Trophoblast cell (in vitro differentiated cells and primary cell): ENCODE measurements around the gene SETD3.

Experiments used
- DNase-seq, 2 donors: peaks; one replicate each; pipeline ENCODE4 v3.0.0-alpha.2; 2016
- H2AFZ ChIP-seq: 2 replicates; pipeline ENCODE4 v1.6.1; 2013; ENCODE audit warnings: low read length, moderate library complexity, mild to moderate bottlenecking; ENCODE audit not compliant: insufficient read depth, poor library complexity
- H2AK5ac ChIP-seq: 2 replicates; pipeline ENCODE4 v1.6.1; 2013; ENCODE audit warnings: mild to moderate bottlenecking, low read length
- H2BK120ac ChIP-seq: 2 replicates; pipeline ENCODE4 v1.6.1; 2013; ENCODE audit warnings: low read length, mild to moderate bottlenecking, moderate library complexity; ENCODE audit not compliant: insufficient read depth, poor library complexity
- H2BK12ac ChIP-seq: 2 replicates; pipeline ENCODE4 v1.6.1; 2013; ENCODE audit warnings: mild to moderate bottlenecking, low read length, moderate library complexity
- H2BK5ac ChIP-seq: 2 replicates; pipeline ENCODE4 v1.6.1; 2013; ENCODE audit warnings: low read length, low read depth, moderate library complexity, mild to moderate bottlenecking; ENCODE audit not compliant: poor library complexity
- H3K14ac ChIP-seq: 2 replicates; pipeline ENCODE4 v1.6.1; 2013; ENCODE audit warnings: mild to moderate bottlenecking, low read length
- H3K18ac ChIP-seq: 2 replicates; pipeline ENCODE4 v1.6.1; 2013; ENCODE audit warnings: mild to moderate bottlenecking, low read length
- H3K23ac ChIP-seq: 2 replicates; pipeline ENCODE4 v1.6.1; 2013; ENCODE audit warnings: low read length
- H3K27ac ChIP-seq: 2 replicates; pipeline ENCODE4 v1.5.1; 2013; ENCODE audit warnings: low read depth, mild to moderate bottlenecking, inconsistent platforms, low read length, moderate library complexity
- H3K27me3 ChIP-seq: 2 replicates; pipeline ENCODE4 v1.6.1; 2013; ENCODE audit warnings: inconsistent platforms, mild to moderate bottlenecking, low read length, moderate library complexity; ENCODE audit not compliant: insufficient read depth
- H3K36me3 ChIP-seq, 2 experiments: 1 replicate in 1 of 2; 2 replicates in 1 of 2; pipeline ENCODE4 v1.6.1; 2013; ENCODE audit warnings: low read length in 2 of 2, mild to moderate bottlenecking in 2 of 2, moderate library complexity in 1 of 2; ENCODE audit not compliant: insufficient read depth in 2 of 2, control insufficient read depth in 1 of 2
- H3K4ac ChIP-seq: 2 replicates; pipeline ENCODE4 v1.6.1; 2013; ENCODE audit warnings: low read depth, mild to moderate bottlenecking, low read length, moderate library complexity
- H3K4me1 ChIP-seq, 2 experiments: 1 replicate in 1 of 2; 2 replicates in 1 of 2; pipeline ENCODE4 v1.6.1; 2013; ENCODE audit warnings: low read length in 2 of 2, mild to moderate bottlenecking in 2 of 2, moderate library complexity in 1 of 2; ENCODE audit not compliant: insufficient read depth in 2 of 2, control insufficient read depth in 1 of 2
- H3K4me2 ChIP-seq: 2 replicates; pipeline ENCODE4 v1.6.1; 2013; ENCODE audit warnings: inconsistent platforms, mild to moderate bottlenecking, low read length, moderate library complexity
- H3K4me3 ChIP-seq: 2 replicates; pipeline ENCODE4 v1.5.1; 2013; ENCODE audit warnings: mild to moderate bottlenecking, low read depth, low read length, inconsistent platforms
- H3K79me1 ChIP-seq: one replicate; pipeline ENCODE4 v1.6.1; 2013; ENCODE audit warnings: low read length
- H3K79me2 ChIP-seq: 2 replicates; pipeline ENCODE4 v1.6.1; 2013; ENCODE audit warnings: low read length, mild to moderate bottlenecking; ENCODE audit not compliant: control insufficient read depth, insufficient read depth, poor library complexity
- H3K9ac ChIP-seq: 2 replicates; pipeline ENCODE4 v1.6.1; 2013; ENCODE audit warnings: mild to moderate bottlenecking, low read length
- H3K9me3 ChIP-seq: 2 replicates; pipeline ENCODE4 v1.6.1; 2013; ENCODE audit warnings: low read depth, mild to moderate bottlenecking, control low read depth, inconsistent platforms, low read length; ENCODE audit not compliant: insufficient read depth
- H4K12ac ChIP-seq: 2 replicates; pipeline ENCODE4 v1.6.1; 2013; ENCODE audit warnings: low read depth, mild to moderate bottlenecking, low read length, moderate library complexity
- H4K8ac ChIP-seq: 2 replicates; pipeline ENCODE4 v1.6.1; 2013; ENCODE audit warnings: low read depth, mild to moderate bottlenecking, low read length, moderate library complexity
- H4K91ac ChIP-seq: one replicate; pipeline ENCODE4 v1.6.1; 2013; ENCODE audit warnings: low read depth, mild to moderate bottlenecking, low read length, moderate library complexity
- WGBS: extraction: QIAGEN DNeasy Blood & Tissue Kit; methylation state at CpG from one replicate; pipeline ENCODE4 v1.1.7; 2013; ENCODE audit warnings: missing lambda C conversion rate; ENCODE audit not compliant: insufficient read length, insufficient coverage; ENCODE audit errors: extremely low coverage; 5-methylcytosine and 5-hydroxymethylcytosine counted together

SETD3 gene

DNA sequence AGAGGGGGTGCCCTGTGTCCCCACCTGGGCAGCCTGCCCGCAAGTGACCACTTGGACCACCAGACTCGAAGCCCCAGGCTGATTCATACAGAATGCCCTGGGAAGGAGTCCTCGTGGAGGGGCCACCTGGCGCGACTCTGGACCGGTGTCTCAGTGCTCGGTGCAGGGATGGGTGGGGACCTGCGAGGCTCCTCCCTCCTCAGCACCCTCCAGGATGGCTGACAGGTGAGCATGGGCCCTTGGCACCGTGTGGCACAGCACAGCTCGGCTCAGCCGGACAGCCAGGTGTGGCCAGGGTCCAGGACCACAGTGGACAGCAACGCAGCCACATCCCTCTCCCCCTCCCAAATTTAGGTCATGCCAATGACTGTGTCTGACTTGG, 45.0 kb upstream of the SETD3 start:
- H4K91ac ChIP-seq: no peak overlapping the region
- WGBS: no CpG with 5 or more reads among the region's 12 CpGs

DNA sequence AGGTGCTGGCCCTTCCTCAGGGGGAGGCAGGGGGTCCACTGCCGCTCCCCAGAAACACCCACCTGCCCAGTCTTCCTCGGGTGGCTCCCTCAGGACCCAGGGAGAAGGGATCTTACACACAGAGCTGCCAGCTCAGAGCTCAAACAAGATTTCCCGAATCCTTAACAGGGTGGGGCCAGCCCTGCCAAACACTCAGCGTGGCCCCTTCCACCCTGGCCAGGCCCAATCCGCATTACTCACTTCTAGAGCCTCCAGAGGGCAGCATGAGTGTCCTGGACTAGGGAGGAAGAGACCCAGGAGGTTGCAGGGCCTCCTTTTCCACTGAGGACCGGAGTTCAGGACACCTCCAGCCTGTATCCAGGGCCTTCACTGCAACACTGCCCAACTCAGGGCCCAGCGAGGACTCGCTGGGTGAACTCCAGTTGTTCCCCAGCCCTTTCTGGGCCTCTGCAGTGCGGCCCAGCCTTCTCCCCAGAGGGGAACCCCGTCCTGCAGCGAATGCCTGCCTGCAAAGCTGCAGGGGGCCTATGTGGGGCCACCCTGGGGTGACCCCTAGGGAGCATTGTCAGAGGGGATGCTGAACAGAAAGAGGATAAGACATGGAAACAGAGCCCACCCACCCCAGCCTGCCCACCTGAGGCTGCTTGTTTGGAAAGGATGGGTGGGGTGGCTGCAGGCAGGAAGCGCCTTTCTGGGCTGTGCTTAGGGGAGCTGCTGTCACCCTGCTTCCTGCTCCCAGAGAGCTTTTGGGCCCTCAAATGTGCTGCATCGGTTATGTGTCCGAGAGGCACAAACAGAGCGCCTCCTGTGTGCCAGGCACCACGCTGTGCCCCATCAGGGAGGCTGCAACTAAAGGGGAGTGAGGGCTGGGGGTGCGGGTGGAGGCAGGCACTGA, 44.4 kb upstream of the SETD3 start:
- no peak overlapping the region for H4K12ac ChIP-seq
- no peak overlapping the region for H3K4me2 ChIP-seq
- H3K14ac ChIP-seq: no peak overlapping the region
- no peaks in the 10 kb centered on the region for H3K79me1 ChIP-seq
- H3K18ac ChIP-seq: no peak overlapping the region
- H3K79me2 ChIP-seq: peaks cover 2% of the 10 kb centered on the region
- no peak overlapping the region for H3K27ac ChIP-seq
- H2BK120ac ChIP-seq: no peak overlapping the region
- no peak overlapping the region for H3K4ac ChIP-seq
- no peak overlapping the region for H3K9ac ChIP-seq
- no peak overlapping the region for H2BK12ac ChIP-seq
- H3K36me3 ChIP-seq: peaks cover 0 to 3% of the 10 kb centered on the region in 2 experiments
- no peak overlapping the region for H2AFZ ChIP-seq
- no peak overlapping the region for H3K23ac ChIP-seq
- no peak overlapping the region for H2BK5ac ChIP-seq
- H3K4me3 ChIP-seq: no peak overlapping the region
- H3K4me1 ChIP-seq: peaks cover 8 to 16% of the 10 kb centered on the region in 2 experiments
- H4K91ac ChIP-seq: no peak overlapping the region
- H2AK5ac ChIP-seq: no peak overlapping the region
- no peak overlapping the region for H4K8ac ChIP-seq
- H3K27me3 ChIP-seq: no peaks in the 10 kb centered on the region
- DNase-seq: no peak
- WGBS: no CpG with 5 or more reads among the region's 17 CpGs
- no peaks in the 10 kb centered on the region for H3K9me3 ChIP-seq

More for the DNA sequence above, 45.0 kb upstream of the SETD3 start:
- peaks cover 2% of the 10 kb centered on the region for H3K79me2 ChIP-seq
- H2BK120ac ChIP-seq: no peak overlapping the region
- DNase-seq: no peak
- H4K12ac ChIP-seq: no peak overlapping the region
- no peaks in the 10 kb centered on the region for H3K9me3 ChIP-seq
- no peak overlapping the region for H3K4me3 ChIP-seq
- no peak overlapping the region for H3K14ac ChIP-seq
- H3K4me2 ChIP-seq: no peak overlapping the region
- no peak overlapping the region for H3K9ac ChIP-seq
- H3K18ac ChIP-seq: no peak overlapping the region
- peaks cover 0 to 3% of the 10 kb centered on the region in 2 experiments for H3K36me3 ChIP-seq
- H3K27me3 ChIP-seq: no peaks in the 10 kb centered on the region
- no peak overlapping the region for H2BK12ac ChIP-seq
- H3K4ac ChIP-seq: no peak overlapping the region
- no peak overlapping the region for H4K8ac ChIP-seq
- no peak overlapping the region for H2AFZ ChIP-seq
- H2BK5ac ChIP-seq: no peak overlapping the region
- no peak overlapping the region for H3K27ac ChIP-seq
- no peak overlapping the region for H2AK5ac ChIP-seq
- peaks cover 8 to 16% of the 10 kb centered on the region in 2 experiments for H3K4me1 ChIP-seq
- no peaks in the 10 kb centered on the region for H3K79me1 ChIP-seq
- H3K23ac ChIP-seq: no peak overlapping the region

DNA sequence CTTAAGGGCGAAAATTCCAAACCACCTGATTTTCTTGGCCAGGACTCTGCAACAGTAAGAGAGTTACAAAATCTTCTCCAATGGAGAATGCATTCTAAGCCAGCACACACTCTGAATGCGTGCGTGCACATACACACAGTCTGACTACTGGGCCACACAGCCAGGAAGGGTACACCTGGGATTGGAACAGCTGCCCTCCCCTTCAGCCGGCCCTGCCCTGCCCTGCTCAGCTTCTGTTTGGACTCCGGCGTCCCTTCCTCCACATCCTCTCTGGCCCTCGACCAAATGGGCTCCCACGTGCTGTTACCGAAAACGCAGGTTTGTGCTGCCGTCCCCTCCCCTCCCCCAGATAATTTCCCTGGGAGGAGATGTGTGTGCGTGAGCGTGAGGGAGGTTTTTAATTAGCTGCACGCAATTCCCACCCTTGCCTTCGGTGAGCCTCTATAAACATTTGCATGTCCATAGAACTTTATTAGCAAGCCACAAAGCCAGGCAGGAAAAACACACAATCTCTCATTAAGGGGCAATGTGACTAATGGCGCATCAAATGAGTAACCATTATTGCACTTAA, 43.5 kb upstream of the SETD3 start:
- peaks cover 8 to 16% of the 10 kb centered on the region in 2 experiments for H3K4me1 ChIP-seq
- no peak overlapping the region for H3K4me2 ChIP-seq
- H2AK5ac ChIP-seq: no peak overlapping the region
- no peak overlapping the region for H3K23ac ChIP-seq
- H3K79me2 ChIP-seq: peaks cover 2% of the 10 kb centered on the region
- H3K4ac ChIP-seq: no peak overlapping the region
- H3K27me3 ChIP-seq: no peaks in the 10 kb centered on the region
- no peak overlapping the region for H4K91ac ChIP-seq
- no peaks in the 10 kb centered on the region for H3K9me3 ChIP-seq
- H4K12ac ChIP-seq: no peak overlapping the region
- no peak overlapping the region for H2AFZ ChIP-seq
- no peaks in the 10 kb centered on the region for H3K79me1 ChIP-seq
- H3K18ac ChIP-seq: no peak overlapping the region
- no peak overlapping the region for H4K8ac ChIP-seq
- H3K14ac ChIP-seq: no peak overlapping the region
- peaks cover 0 to 6% of the 10 kb centered on the region in 2 experiments for H3K36me3 ChIP-seq
- H3K4me3 ChIP-seq: no peak overlapping the region
- no peak overlapping the region for H3K9ac ChIP-seq
- no peak overlapping the region for H2BK12ac ChIP-seq
- WGBS: no CpG with 5 or more reads among the region's 16 CpGs
- H2BK120ac ChIP-seq: no peak overlapping the region
- no peak overlapping the region for H3K27ac ChIP-seq
- no peak for DNase-seq
- no peak overlapping the region for H2BK5ac ChIP-seq

DNA sequence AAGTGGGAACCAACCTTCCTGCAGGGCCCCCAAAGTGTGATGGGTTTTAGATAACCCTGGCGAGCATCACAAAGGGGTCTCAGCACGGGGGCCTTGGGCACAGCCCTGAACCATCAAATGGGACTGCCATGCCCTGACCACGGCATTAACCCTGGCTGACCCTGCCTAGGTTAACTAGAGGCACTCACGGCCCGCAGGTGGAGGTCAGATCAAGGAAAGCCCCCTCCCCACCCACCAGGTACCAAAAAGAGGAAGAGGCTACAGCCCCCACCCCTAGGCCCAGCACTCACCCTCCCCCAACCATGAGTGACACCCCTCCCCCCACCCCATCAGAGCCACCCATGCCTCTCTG, 43.0 kb upstream of the SETD3 start:
- Histone ChIP-seq H4K91ac (no peak overlapping the region), H3K27me3 (no peaks in the 10 kb centered on the region), H4K12ac (no peak overlapping the region), H3K9ac (no peak overlapping the region), H3K4ac (no peak overlapping the region), H3K79me1 (no peaks in the 10 kb centered on the region), H3K4me1 (peaks cover 8 to 16% of the 10 kb centered on the region in 2 experiments), H2BK12ac (no peak overlapping the region), H3K36me3 (peaks cover 0 to 6% of the 10 kb centered on the region in 2 experiments), H3K18ac (no peak overlapping the region), H2BK120ac (no peak overlapping the region), H3K4me2 (no peak overlapping the region), H3K4me3 (no peak overlapping the region), H2BK5ac (no peak overlapping the region), H2AFZ (no peak overlapping the region), H3K14ac (no peak overlapping the region), H3K27ac (no peak overlapping the region), H2AK5ac (no peak overlapping the region), H4K8ac (no peak overlapping the region), H3K9me3 (no peaks in the 10 kb centered on the region), H3K23ac (no peak overlapping the region), H3K79me2 (peaks cover 2% of the 10 kb centered on the region)
- no CpG with 5 or more reads among the region's 5 CpGs for WGBS
- no peak for DNase-seq
